B cell (primary cell): ENCODE measurements around the gene OR7A10. TPM values are rescaled to one million over a fixed set of nuclear protein-coding genes. Genes with fewer than 3 reads are reported as not detected.

ENCODE experiments used
- ATAC-seq: fragments of 200-7000 bp; cut with Tn5 transposase; one replicate; pipeline ENCODE4 v1.10.0; 2021; ENCODE audit warnings: low read depth, mild to moderate bottlenecking, moderate number of reproducible peaks, moderate library complexity
- CTCF ChIA-PET: fragments of 350-600 bp; sonication (Branson Sonifier 250); formaldehyde crosslinking; loops from one replicate; lab custom pipeline; 2021; ENCODE audit warnings: antibody characterized with exemption, inconsistent platforms; lab: Charles Lee
- POLR2A ChIA-PET: fragments of 350-600 bp; sonication (Branson Sonifier 250); formaldehyde crosslinking; loops from one replicate; lab custom pipeline; 2021; ENCODE audit warnings: antibody characterized with exemption; lab: Charles Lee
- DNase-seq: peaks from one replicate; pipeline ENCODE4 v3.0.0; 2013
- H2AFZ ChIP-seq: 2 replicates; pipeline ENCODE4 v1.6.1; 2012; ENCODE audit warnings: mild to moderate bottlenecking, low read depth, low read length; ENCODE audit not compliant: insufficient read depth, poor library complexity, severe bottlenecking
- H3K27ac ChIP-seq, 2 donors: 1 replicate in 1 of 2; 2 replicates in 1 of 2; pipeline ENCODE4 v1.5.1; 2012 to 2013; ENCODE audit warnings: low read length in 2 of 2, mild to moderate bottlenecking in 2 of 2, moderate library complexity in 1 of 2
- H3K27me3 ChIP-seq, 4 experiments: fragments of 200-600 bp in 1 of 4; sonication (generic) in 1 of 4; replicated peaks in 1 of 4; 1 replicate in 2 of 4; 2 replicates in 2 of 4; pipeline versions ENCODE4 v1.6.1 to v1.7.0; 2013 to 2016; ENCODE audit warnings: low read length in 3 of 4, mild to moderate bottlenecking in 2 of 4, mixed read lengths in 1 of 4, moderate library complexity in 1 of 4; ENCODE audit not compliant: insufficient read depth in 4 of 4, control insufficient read depth in 3 of 4; ENCODE audit errors: control extremely low read depth in 1 of 4
- H3K36me3 ChIP-seq, 2 experiments: replicated peaks in 1 of 2; 1 replicate in 1 of 2; 2 replicates in 1 of 2; pipeline versions ENCODE4 v1.6.1 to v1.7.1; 2013; ENCODE audit warnings: low read length in 1 of 2; ENCODE audit not compliant: insufficient read depth in 2 of 2, control insufficient read depth in 1 of 2; ENCODE audit errors: control extremely low read depth in 1 of 2, extremely low read depth in 1 of 2
- H3K4me1 ChIP-seq, 2 donors: fragments of 200-600 bp in 1 of 2; sonication (generic) in 1 of 2; 1 replicate in 1 of 2; 2 replicates in 1 of 2; pipeline versions ENCODE4 v1.5.1 to v1.6.1; 2013 to 2017; ENCODE audit warnings: low read length in 2 of 2; ENCODE audit not compliant: control insufficient read depth in 2 of 2, insufficient read depth in 2 of 2
- H3K4me2 ChIP-seq: replicated peaks from 2 replicates; pipeline ENCODE3; 2012; ENCODE audit warnings: mild to moderate bottlenecking, low read depth, low read length; ENCODE audit not compliant: poor library complexity, severe bottlenecking
- H3K4me3 ChIP-seq, 5 experiments: fragments of 200-600 bp in 1 of 5; sonication (generic) in 1 of 5; 1 replicate in 3 of 5; 2 replicates in 2 of 5; pipeline versions ENCODE4 v1.5.1 to v1.7.0; 2011 to 2016; ENCODE audit warnings: low read length in 4 of 5, mild to moderate bottlenecking in 4 of 5, low read depth in 2 of 5, control low read depth in 1 of 5, moderate library complexity in 1 of 5; ENCODE audit not compliant: insufficient read depth in 1 of 5; ENCODE audit errors: control extremely low read depth in 1 of 5, extremely low read depth in 1 of 5
- H3K79me2 ChIP-seq: fragments of 200-600 bp; sonication (generic); one replicate; pipeline ENCODE4 v1.6.0; 2016; ENCODE audit warnings: low read length; ENCODE audit not compliant: control insufficient read depth, insufficient read depth
- H3K9ac ChIP-seq: fragments of 200-600 bp; sonication (generic); 2 replicates; pipeline ENCODE4 v1.6.1; 2017; ENCODE audit warnings: mild to moderate bottlenecking, low read length, moderate library complexity
- H3K9me3 ChIP-seq, 3 donors: one replicate each; pipeline versions ENCODE4 v1.6.1 to v1.7.1; 2013; ENCODE audit warnings: low read length in 2 of 3; ENCODE audit not compliant: control insufficient read depth in 2 of 3, insufficient read depth in 1 of 3; ENCODE audit errors: control extremely low read depth in 1 of 3
- H4K20me1 ChIP-seq: 2 replicates; pipeline ENCODE4 v1.6.0; 2012; ENCODE audit warnings: mild to moderate bottlenecking, low read length; ENCODE audit not compliant: insufficient read depth, control insufficient read depth, poor library complexity, severe bottlenecking
- H3K27ac Mint-ChIP-seq: one replicate; pipeline ENCODE4 v1.8.0; 2021; ENCODE audit warnings: mixed read lengths
- H3K27me3 Mint-ChIP-seq: one replicate; pipeline ENCODE4 v1.8.0; 2021; ENCODE audit warnings: mixed read lengths
- H3K4me1 Mint-ChIP-seq: one replicate; pipeline ENCODE4 v1.8.0; 2021; ENCODE audit warnings: mixed read lengths
- H3K4me3 Mint-ChIP-seq: one replicate; pipeline ENCODE4 v1.8.0; 2021; ENCODE audit warnings: mixed read lengths
- H3K9me3 Mint-ChIP-seq: one replicate; pipeline ENCODE4 v1.8.0; 2022; ENCODE audit warnings: mixed read lengths; ENCODE audit not compliant: insufficient read depth
- EZH2 ChIP-seq: IDR thresholded peaks from 2 replicates; pipeline ENCODE4 v1.6.1; 2012; ENCODE audit warnings: borderline replicate concordance, low read depth, mild to moderate bottlenecking, moderate library complexity, low read length; ENCODE audit not compliant: insufficient read depth, poor library complexity, severe bottlenecking
- WGBS: methylation state at CpG from one replicate; pipeline ENCODE4 v1.1.5; 2013; ENCODE audit warnings: missing lambda C conversion rate; ENCODE audit not compliant: insufficient coverage; 5-methylcytosine and 5-hydroxymethylcytosine counted together
- intact Hi-C: fragments of 100-400 bp; cut with micrococcal nuclease; formaldehyde crosslinking; loops from one replicate; pipeline ENCODE4 v1.10.0; 2022
- polyA plus RNA-seq: library from polyadenylated mRNA; depleted of rRNA; stranded (reverse); fragments of >200 nt; gene quantifications from 2 replicates; pipeline ENCODE4 v1.2.3, GENCODE V29; 2012
- total RNA-seq, 2 donors: library from RNA; stranded (reverse); fragments of 120-200 nt in 1 of 2; gene quantifications; 1 replicate in 1 of 2; 2 replicates in 1 of 2; pipeline versions ENCODE4 v1.2.3 to v1.2.4, GENCODE V29; 2013 to 2022
- TF ChIP-seq, protein P1 (sequence below): fragments of 200-600 bp; IDR thresholded peaks from one replicate; pipeline ENCODE4 v1.8.0; 2022; ENCODE audit warnings: antibody characterized with exemption, mild to moderate bottlenecking

Gene OR7A10
- total and polyA plus RNA-seq, 2 donors (not counting 1 experiment from before 2014, with no cell fraction given), result not detected

DNA sequence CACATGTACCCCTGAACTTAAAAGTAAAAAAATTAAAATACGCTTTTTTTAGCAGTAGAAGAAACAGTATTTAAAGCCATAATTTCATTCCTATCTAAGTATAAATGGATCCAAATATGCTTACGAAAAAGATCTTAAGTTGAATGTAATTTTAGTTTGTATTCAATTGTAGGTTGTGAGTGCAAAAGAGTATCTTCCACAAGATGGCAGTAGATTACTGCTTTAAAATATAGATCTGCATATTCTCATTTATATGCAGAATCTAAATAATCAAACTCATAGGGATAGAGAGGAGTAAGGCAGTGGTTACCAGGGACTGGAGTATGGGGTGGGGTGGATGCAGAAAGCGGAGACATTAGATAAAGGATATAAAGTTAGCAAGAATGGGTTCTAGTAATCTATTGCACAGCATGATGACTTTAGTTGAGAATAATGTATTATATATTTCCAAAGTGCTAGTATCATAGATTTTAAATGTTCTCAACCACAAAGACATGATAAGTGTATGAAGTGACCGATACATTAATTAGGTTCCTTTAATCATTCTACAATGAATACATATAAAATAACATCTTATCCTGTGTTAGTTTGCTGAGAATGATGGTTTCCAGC, 23.0 kb upstream of the OR7A10 start:
- no peak overlapping the region for H2AFZ ChIP-seq
- no peaks in the 10 kb centered on the region for H3K4me1 ChIP-seq
- POLR2A ChIA-PET, result no interaction called here
- intact Hi-C loops, result loop anchor here (2.0 to 5.0 kb wide), 2 partner anchors 17 to 156 kb away; no protein-coding TSS in a partner anchor
- no peak for TF ChIP-seq EZH2
- TF ChIP-seq, protein P1, sequence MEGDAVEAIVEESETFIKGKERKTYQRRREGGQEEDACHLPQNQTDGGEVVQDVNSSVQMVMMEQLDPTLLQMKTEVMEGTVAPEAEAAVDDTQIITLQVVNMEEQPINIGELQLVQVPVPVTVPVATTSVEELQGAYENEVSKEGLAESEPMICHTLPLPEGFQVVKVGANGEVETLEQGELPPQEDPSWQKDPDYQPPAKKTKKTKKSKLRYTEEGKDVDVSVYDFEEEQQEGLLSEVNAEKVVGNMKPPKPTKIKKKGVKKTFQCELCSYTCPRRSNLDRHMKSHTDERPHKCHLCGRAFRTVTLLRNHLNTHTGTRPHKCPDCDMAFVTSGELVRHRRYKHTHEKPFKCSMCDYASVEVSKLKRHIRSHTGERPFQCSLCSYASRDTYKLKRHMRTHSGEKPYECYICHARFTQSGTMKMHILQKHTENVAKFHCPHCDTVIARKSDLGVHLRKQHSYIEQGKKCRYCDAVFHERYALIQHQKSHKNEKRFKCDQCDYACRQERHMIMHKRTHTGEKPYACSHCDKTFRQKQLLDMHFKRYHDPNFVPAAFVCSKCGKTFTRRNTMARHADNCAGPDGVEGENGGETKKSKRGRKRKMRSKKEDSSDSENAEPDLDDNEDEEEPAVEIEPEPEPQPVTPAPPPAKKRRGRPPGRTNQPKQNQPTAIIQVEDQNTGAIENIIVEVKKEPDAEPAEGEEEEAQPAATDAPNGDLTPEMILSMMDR, result peak; percentile 80
- CTCF ChIA-PET, result interaction anchor here (0.9 kb wide), 1 partner anchor 220 kb away, joined by 3 read pairs; no protein-coding TSS in a partner anchor
- H3K27me3 Mint-ChIP-seq, result peaks cover 43% of the 10 kb centered on the region
- DNase-seq (peak; percentile 62), ATAC-seq (peak; percentile 36)
- no peaks in the 10 kb centered on the region for H4K20me1 ChIP-seq
- H3K4me1 Mint-ChIP-seq, result no peaks in the 10 kb centered on the region
- H3K9me3 Mint-ChIP-seq, result no peaks in the 10 kb centered on the region
- no peak overlapping the region for H3K9ac ChIP-seq
- no peak overlapping the region for H3K27ac ChIP-seq
- no peaks in the 10 kb centered on the region for H3K9me3 ChIP-seq
- no peak overlapping the region for H3K4me2 ChIP-seq
- H3K36me3 ChIP-seq, result no peaks in the 10 kb centered on the region
- H3K4me3 ChIP-seq, result no peak overlapping the region
- peaks cover 0 to 6% (median 0%) of the 10 kb centered on the region in 4 experiments for H3K27me3 ChIP-seq
- WGBS, result no CpG with 5 or more reads among the region's 4 CpGs
- H3K79me2 ChIP-seq, result no peaks in the 10 kb centered on the region
- no peak overlapping the region for H3K4me3 Mint-ChIP-seq
- no peak overlapping the region for H3K27ac Mint-ChIP-seq

DNA sequence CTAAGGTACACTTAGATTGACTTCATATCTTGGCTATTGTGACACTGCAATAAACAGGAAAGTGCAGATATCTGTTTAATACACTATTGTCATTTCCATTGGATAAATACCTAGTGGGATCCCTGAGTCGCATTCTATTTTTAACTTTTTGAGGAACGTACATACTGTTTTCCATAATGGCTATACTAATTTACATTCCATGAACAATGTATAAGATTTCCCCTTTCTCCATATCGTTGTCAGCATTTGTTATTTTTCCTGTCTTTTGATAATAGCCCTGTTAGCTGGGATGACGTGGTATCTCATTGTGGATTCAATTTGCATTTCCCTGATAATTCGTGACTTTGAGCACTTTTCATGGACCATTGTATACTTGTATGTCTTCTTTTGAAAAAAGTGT, 19.8 kb upstream of the OR7A10 start:
- peaks cover 49% of the 10 kb centered on the region for H3K27me3 Mint-ChIP-seq
- H2AFZ ChIP-seq, result no peak overlapping the region
- H3K27ac ChIP-seq, result no peak overlapping the region
- H3K36me3 ChIP-seq, result no peaks in the 10 kb centered on the region
- no peak overlapping the region for H3K27ac Mint-ChIP-seq
- H3K4me3 Mint-ChIP-seq, result no peak overlapping the region
- no peaks in the 10 kb centered on the region for H4K20me1 ChIP-seq
- no peak for ATAC-seq
- DNase-seq, result no peak
- H3K9ac ChIP-seq, result no peak overlapping the region
- no peaks in the 10 kb centered on the region for H3K9me3 ChIP-seq
- no peak overlapping the region for H3K4me2 ChIP-seq
- peaks cover 0 to 6% (median 0%) of the 10 kb centered on the region in 4 experiments for H3K27me3 ChIP-seq
- intact Hi-C loops, result no loop called here
- WGBS, result no CpG with 5 or more reads among the region's 5 CpGs
- ChIA-PET POLR2A (no interaction called here), CTCF (interaction anchor here (0.8 to 1.1 kb wide), 2 partner anchors 283 to 687 kb away, joined by 3 to 4 read pairs; no protein-coding TSS in a partner anchor)
- no peaks in the 10 kb centered on the region for H3K4me1 Mint-ChIP-seq
- no peak overlapping the region for H3K4me3 ChIP-seq
- no peaks in the 10 kb centered on the region for H3K4me1 ChIP-seq
- H3K9me3 Mint-ChIP-seq, result no peaks in the 10 kb centered on the region
- no peak for TF ChIP-seq EZH2
- TF ChIP-seq, protein P1, result no peak
- no peaks in the 10 kb centered on the region for H3K79me2 ChIP-seq
